Activated T-cell treated with anti-CD3 and anti-CD28 coated beads, Interleukin-2, amount 50 U/mL, for 1 hour (primary cell): Measurements from ENCODE around the gene DAB2IP.

ENCODE experiments used
- DNase-seq: peaks from one replicate; pipeline ENCODE4 v3.0.0-alpha.2; 2020

The DAB2IP gene

DNA sequence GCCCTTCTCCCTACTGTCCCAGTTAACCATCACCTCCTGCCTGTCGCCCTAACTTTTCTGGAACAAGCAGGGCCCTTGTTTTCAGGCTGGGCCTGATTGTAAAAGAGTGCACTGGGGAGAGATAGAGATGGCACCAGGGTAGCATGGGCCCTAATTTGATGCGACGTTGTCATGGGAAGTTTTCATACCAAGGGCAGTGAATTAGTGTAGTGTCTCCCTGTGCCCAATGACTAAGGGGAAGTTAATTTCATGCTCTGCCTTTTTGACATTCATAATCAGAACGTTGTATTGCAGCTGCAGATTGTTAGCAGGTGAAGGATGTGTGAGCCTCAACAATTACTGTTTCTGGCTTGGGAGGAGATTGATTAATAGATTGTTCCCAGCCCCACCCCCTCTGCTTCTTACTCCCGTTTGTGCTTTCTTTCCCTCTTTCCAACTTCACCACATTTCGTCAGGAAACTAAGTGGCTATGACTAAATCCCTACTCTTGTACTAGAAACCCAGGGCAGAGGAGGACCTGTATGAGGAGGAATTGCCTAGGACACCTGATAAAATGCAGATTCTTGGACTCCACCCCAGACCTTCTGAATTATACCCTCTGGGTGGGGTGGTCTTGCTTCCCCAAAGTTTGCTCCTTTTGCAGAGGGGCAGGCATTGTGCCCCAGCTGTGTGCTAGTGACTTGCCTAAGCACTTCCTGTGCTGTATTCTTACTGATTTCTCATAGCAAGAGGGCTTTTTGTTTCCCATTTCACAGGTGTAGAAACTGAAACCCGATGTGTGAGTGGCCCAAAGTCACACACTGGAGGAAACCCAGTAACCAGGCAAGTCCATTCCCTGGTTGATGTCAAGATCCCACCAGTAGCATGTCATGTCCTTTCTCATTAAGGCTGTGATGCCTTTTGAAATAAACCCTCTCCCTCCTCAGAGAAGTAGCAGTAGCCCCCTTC, 56.3 kb downstream of the DAB2IP start:
- DNase-seq = no peak

DNA sequence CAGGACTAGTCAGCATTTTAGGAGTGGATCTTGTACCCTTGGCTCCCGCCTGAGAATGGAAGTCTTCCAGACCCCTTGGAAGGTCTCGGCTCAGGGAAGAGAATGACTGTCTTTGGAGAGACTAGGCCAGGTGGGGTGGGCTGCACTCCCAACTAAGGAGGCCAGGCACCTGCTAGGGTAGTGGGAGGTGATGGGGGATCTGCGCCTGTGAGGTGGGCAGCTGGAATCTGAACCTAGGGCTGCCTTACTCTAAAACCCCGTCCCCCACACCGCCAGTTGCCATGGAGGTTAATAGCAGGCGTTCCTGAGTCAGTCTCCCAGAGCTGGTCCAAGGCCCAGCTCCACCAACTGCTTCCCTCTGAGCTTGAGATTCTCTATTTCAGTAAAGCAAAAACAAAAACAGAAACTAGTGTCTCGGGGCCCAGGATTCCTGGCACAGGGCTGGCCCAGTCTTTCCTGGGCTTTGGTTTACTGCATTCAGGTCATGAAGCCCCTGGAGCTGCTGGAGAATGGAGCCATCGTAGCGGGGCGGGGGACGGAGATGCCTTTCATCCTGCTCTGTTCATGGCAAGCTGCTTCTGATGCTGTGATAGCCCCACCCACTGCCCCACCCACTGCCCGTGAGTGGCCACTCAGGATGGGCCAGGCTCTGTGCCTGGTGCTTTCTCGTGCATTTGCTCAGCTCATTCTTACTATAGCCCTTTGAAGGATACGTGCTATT, 57.5 kb downstream of the DAB2IP start:
- DNase-seq = no peak

DNA sequence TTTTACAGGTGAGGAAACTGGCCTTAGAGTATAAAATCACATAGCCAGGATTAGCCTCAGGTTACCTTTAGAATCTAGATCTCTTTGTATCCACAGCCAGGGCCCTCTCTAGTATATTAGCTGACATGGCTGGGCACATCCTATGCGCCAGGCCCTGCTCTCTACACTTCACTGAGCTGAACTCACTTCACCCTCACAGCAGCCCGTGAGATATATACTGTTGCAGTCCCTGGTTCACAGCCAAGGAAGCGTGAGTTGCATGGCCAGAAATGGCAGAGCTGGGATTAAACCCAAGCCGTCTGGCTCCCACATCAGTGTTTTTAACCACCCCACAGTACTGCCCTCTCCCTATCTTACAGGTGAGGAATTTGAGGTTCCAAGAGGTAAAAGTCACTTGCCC, 58.4 kb downstream of the DAB2IP start:
- DNase-seq = no peak

DNA sequence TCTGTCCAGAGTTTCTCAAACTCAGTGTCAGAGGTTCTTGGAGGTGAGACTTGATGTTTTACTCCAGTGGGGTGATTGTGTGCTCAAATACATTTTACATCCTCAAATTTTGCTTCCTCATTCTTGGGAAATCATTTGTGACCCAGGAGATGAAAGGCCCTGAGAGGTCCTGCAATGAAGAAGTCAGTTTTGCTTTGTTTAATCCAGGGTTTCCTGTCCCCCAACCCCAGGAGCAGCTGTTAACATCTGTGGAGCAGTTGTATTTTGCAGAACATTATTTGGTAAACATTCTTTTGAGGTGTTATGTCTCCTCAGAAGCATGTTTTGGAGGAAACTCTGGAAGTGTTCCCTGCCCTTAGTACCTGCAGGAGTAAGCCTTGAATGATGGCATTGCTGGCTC, 59.8 kb downstream of the DAB2IP start:
- DNase-seq = no peak

GRCh38 chr9:121711797-121712196, 60.4 kb downstream of the DAB2IP start:
- DNase-seq = no peak

DNA sequence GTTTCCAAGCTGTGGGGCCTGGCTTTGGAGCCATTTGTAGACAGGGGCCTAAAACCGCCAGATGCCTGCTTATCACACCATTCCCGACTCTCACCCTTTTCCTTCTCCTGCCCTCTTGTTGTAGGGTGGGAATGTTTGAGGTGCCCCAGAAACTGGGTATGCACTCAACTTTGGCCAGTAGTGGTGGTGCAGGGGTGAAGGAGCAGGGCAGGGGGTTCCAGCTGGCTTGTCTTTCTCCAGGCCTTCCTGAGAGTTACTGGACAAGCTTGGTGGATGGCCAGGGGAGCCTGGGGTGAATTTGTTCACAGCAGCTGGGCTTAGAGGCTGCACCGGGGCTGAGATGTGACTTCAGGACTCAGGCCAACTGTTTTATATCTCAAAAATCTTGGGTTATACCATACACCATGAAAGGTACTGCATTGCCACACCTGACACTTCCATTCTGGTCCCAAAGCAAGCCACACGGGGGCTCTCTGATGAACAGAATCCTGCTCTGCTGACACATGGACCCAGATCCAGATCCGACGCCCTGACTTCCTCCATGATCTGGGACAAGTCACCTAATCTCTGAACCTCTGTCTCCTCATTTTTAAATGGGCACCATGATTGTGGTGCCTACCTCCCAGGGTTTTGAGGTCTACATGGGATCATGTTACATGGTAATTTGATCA, 62.1 kb downstream of the DAB2IP start:
- DNase-seq = no peak

- DNase-seq = no peak
Measured at GRCh38 chr9:121714075-121714705, 62.8 kb downstream of the DAB2IP start.

DNA sequence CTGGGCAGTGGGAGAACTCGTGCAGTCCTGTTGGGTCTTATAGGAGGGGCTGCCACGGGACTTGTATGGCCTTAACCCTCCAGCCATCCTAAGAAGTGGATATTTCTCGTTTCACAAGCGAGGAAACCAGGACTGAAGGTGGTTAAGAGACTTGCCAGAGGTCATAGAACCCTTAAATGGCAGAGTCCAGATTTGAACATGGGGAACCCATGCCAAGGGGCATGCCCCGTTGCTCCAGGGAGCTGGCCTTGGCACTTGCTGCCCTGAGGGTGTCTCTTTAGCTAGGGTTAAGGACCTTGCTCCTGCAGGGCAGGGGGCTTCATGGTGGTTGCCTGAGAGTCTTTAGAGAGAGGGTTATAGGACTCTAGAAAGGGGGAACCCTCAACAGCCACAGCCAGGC, 63.4 kb downstream of the DAB2IP start:
- no peak for DNase-seq

GRCh38 chr9:121717141-121717991, 65.9 kb downstream of the DAB2IP start:
- DNase-seq = no peak

DNA sequence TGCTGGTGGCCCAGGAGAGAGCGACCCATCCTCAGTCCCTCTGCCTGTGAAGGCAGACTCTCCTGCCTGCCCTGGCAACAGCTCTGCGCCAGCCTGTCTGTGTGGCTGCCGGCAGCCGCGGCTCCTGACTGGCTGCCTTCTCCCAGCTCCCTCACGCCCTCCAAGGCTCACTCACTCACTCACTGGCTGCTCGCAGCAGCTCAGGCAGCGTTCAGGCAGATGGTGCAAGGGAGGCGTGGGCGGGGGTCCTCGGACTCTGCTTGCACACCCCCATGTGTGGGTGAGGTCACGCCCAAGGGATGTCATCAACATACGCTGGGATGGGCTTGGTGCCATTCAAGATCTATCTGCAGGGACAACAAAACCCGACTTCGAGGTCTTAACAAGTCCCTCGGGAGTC, 66.7 kb downstream of the DAB2IP start:
- DNase-seq = no peak

- DNase-seq = no peak
Measured at GRCh38 chr9:121718501-121718900, 67.1 kb downstream of the DAB2IP start.

DNA sequence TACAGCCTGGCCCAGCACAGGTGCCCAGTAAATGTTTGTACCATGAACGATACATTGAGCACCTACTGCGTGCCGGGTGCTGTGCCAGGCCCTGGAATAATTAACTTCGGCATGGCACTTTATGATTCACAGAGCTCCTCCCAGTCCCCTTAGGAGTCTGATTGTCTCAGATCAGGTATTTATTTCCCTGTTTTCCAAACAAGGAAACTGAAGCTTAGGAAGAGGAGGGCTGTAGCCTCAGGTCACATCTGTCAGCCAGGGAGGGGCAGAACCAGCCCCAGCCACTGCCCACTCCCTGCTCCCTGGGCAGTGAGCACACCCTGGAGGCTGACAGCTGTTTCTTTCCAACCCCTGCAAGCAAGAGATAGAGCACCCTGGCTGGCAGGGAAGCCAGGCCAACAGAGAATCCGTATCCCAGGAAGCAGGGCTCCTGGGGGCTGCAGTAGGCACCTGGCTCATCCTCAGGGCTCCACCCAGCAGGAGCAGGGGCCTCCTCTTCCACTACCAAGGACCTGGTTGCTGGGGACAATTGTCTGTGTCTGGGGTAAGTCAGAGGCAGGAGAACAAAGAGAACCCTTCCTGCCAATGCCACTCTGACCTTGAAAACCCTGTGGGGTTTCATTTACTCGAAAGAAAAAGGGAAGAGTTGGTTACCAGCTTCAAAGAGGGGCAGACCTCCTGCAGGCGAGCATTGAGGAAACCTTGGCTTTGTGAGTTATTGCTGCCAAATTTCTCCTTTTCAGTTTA, 69.0 kb downstream of the DAB2IP start:
- DNase-seq = no peak

DNA sequence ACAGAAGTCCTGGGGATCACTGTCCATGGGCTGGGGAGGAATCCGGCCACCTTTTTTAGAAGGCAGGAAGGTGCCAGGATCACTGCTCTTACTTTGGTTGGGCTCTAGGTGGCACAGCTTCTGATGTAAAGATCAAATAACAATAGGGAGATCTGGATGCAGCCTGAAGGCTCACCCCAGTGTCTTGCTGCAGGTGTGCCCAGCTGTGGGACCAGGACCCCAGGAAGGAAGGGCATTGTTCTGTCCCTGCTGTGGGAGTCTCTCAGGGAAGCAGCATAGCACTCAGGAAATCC, 69.6 kb downstream of the DAB2IP start:
- DNase-seq = no peak

DNA sequence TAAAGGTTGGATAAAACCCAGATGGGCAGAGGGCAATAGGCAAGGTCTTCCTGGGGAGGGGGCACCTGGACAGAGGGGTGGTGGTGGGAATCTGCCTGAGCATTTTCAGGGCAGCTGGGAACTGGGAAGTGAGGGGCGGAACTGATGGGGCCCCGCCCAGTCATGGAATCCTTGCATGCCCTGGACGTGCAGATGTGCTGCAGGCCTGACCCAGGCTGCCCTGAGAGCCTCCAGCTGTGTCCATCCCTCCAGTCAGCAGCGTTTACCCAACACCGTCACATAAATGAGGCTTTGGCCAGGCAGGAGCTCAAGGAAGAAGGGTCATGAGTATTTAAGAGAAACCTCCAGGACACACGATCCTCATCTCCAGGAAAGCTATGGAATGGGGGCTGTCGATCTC, 70.3 kb downstream of the DAB2IP start:
- no peak for DNase-seq

DNA sequence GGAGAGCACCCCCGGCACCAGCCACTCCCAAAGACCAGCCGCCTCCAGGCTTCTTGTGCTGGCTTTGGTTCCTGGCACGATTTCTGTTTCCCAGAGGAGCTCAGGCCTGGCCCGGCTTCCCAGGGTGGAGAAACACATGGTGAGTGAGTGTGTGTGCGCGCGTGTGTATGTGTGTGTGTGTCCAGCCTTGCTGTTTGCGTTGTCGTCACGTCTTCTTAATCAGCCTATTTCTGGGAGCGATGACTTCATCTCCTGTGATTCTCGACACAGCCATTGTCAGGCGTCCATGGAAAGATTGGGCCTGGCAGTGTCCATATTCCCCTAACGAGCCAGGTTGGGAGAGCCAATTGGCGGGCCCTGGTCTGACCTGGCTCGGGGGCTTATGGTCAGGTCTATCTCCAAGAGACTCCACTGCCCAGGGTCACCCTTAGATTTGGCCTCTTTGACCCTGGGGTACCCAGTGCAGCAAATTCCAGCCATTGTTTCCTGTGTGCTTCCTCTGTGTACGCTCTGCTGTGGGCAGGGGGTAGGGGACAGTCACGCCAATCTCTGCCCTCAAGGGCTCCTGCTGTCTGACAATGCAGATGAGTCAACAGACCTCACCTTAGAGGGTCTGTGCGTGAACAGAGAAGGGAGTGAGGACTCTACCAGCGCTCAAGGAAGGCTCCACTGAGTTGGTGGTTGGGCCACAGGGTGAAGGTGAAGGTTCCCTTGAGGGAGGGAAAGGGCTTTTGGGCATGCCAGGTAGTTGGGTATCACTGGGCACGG, 73.8 kb downstream of the DAB2IP start:
- no peak for DNase-seq

GRCh38 chr9:121727295-121728020, 76.0 kb downstream of the DAB2IP start:
- no peak for DNase-seq

DNA sequence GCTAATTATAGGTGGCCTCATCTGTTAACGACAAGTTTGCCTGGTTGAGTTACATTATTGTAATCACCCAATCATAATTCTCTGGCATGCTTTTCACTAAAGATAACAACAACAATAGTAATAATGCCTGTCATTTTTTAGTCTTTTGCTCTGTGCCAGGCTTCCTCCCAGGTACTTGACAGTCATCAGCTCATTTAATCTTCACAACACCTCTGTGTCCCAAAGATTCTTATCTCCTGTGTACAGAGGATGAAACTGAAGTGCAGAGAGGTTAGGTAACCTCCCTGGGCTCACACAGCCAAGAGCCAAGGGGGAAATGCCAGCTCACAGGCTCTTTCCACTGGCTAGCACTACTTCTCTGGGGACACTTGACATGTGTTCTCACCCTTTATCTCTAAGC, 77.5 kb downstream of the DAB2IP start:
- no peak for DNase-seq

DNA sequence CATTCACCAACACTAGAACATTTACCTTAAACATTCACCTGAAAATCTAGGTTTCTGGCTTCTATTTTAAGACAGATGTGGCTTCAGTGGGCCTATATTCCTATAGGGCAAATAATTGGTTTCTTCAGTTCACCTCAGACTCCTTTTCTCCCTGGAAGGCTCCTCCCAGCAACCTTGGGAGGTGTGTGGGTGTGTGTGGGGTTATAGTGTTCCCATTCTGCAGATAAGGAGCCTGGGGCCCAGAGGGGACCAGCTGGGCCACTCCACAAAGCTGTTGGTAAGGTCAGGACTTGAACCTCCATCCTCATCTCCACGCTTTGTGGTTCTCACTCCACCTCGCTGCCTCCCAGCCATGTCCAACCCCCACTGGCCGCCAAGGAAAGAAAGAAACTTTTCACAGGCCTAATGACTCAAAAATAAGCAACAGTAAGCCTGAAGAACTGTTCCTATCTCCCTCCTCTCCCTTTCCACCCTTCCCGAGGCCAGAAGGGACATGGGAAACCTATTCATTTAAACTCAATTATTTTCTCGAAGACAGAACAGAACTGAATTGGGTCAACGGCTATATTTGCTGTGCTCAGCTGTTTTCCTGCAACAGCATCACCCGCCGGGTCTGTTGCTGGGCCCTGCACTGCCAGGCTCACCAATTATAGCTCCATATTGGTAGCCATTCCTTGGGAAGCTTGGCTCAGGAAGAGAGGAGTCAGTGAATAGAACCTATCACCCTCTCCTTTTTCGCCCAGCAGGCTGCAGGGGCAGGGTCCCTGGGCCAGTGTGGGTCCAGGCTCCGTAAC, 78.5 kb downstream of the DAB2IP start:
- DNase-seq = no peak

DNA sequence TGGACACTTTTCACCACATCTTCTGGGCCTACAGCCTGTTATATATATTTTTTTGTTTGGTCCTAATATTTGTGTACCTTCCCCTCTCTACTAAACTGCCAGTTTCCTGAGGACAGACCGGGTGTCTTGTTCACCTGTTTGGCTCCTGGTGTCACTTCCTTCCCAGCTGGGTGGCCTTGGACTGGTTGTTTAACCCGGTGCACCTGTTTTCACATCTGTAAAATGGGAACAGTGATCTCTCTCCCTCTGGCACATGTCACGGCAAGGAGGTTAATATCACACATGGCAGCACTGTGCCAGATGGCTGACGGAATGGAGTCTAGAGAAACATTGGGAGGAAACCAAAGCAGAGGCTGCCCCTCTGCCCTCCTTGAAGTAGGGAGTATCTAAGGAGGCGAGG, 79.7 kb downstream of the DAB2IP start:
- no peak for DNase-seq
